IMR-90 (cell line): ENCODE measurements around the gene PIP5K1B. TPM values are rescaled to one million over a fixed set of nuclear protein-coding genes. Genes with fewer than 3 reads are reported as not detected.

Experiments used
- ATAC-seq: fragments of 200-7000 bp; cut with Tn5 transposase; 2 replicates; pipeline ENCODE4 v1.9.1; 2020; ENCODE audit warnings: low read depth, mild to moderate bottlenecking, moderate library complexity
- BruUV-seq: library from RNA; stranded (reverse); fragments of 400-500 nt; replicated peaks from 2 replicates; lab custom pipeline; 2021; lab: Mats Ljungman, UMichigan
- CTCF ChIA-PET: fragments of 300-600 bp; formaldehyde crosslinking; extraction: SDS; loops from one replicate; lab custom pipeline; 2021; ENCODE audit warnings: antibody characterized with exemption; lab: Yijun Ruan, JAX
- POLR2A ChIA-PET: fragments of 300-600 bp; sonication (Branson Sonifier 250); formaldehyde crosslinking; loops from one replicate; lab custom pipeline; 2022; ENCODE audit warnings: antibody characterized with exemption; ENCODE audit not compliant: unreplicated experiment; lab: Charles Lee
- DNase-seq: peaks from one replicate; pipeline ENCODE4 v3.0.0; 2013
- H2AFZ ChIP-seq: replicated peaks from 2 replicates; pipeline ENCODE3; 2013; ENCODE audit warnings: low read length, mild to moderate bottlenecking; ENCODE audit not compliant: poor library complexity
- H2AK5ac ChIP-seq: 2 replicates; pipeline ENCODE4 v1.6.1; 2013; ENCODE audit warnings: low read depth, low read length, inconsistent platforms
- H2AK9ac ChIP-seq: replicated peaks from 2 replicates; pipeline ENCODE3; 2013; ENCODE audit warnings: mild to moderate bottlenecking, low read depth, low read length, moderate library complexity; ENCODE audit not compliant: poor library complexity
- H2BK120ac ChIP-seq: 2 replicates; pipeline ENCODE4 v1.6.1; 2013; ENCODE audit warnings: low read depth, low read length, inconsistent platforms
- H2BK15ac ChIP-seq: 3 replicates; pipeline ENCODE4 v1.6.1; 2013; ENCODE audit warnings: low read depth, low read length, inconsistent platforms
- H2BK20ac ChIP-seq: 2 replicates; pipeline ENCODE4 v1.6.1; 2013; ENCODE audit warnings: low read depth, mild to moderate bottlenecking, inconsistent platforms, low read length, moderate library complexity
- H2BK5ac ChIP-seq: 2 replicates; pipeline ENCODE4 v1.6.1; 2013; ENCODE audit warnings: mild to moderate bottlenecking, low read depth, low read length, inconsistent platforms; ENCODE audit not compliant: poor library complexity, severe bottlenecking
- H3K14ac ChIP-seq: replicated peaks from 2 replicates; pipeline ENCODE4 v1.6.1; 2013; ENCODE audit warnings: low read depth, low read length, inconsistent platforms
- H3K18ac ChIP-seq: 2 replicates; pipeline ENCODE4 v1.6.1; 2013; ENCODE audit warnings: low read depth, low read length, control low read depth
- H3K23ac ChIP-seq: 2 replicates; pipeline ENCODE4 v1.6.1; 2013; ENCODE audit warnings: low read depth, low read length, inconsistent platforms
- H3K27ac ChIP-seq: 2 replicates; pipeline ENCODE4 v1.5.1; 2013; ENCODE audit warnings: mild to moderate bottlenecking, control low read depth, low read length; ENCODE audit not compliant: insufficient read depth
- H3K27me3 ChIP-seq: 2 replicates; pipeline ENCODE4 v1.6.1; 2013; ENCODE audit warnings: low read length; ENCODE audit not compliant: control insufficient read depth, insufficient read depth
- H3K36me3 ChIP-seq: 2 replicates; pipeline ENCODE4 v1.6.1; 2013; ENCODE audit warnings: low read length, mixed read lengths; ENCODE audit not compliant: control insufficient read depth, insufficient read depth
- H3K4ac ChIP-seq: 2 replicates; pipeline ENCODE4 v1.6.1; 2013; ENCODE audit warnings: low read depth, low read length, inconsistent platforms
- H3K4me1 ChIP-seq: 2 replicates; pipeline ENCODE4 v1.6.1; 2013; ENCODE audit warnings: low read length, mixed read lengths; ENCODE audit not compliant: control insufficient read depth, insufficient read depth
- H3K4me2 ChIP-seq: 2 replicates; pipeline ENCODE4 v1.6.1; 2013; ENCODE audit warnings: low read depth, mild to moderate bottlenecking, control low read depth, low read length, moderate library complexity
- H3K4me3 ChIP-seq: 2 replicates; pipeline ENCODE4 v1.5.1; 2013; ENCODE audit warnings: low read depth, mild to moderate bottlenecking, control low read depth, low read length, moderate library complexity; ENCODE audit not compliant: insufficient read depth
- H3K56ac ChIP-seq: 2 replicates; pipeline ENCODE4 v1.6.1; 2013; ENCODE audit warnings: low read length, inconsistent platforms; ENCODE audit not compliant: insufficient read depth; ENCODE audit errors: extremely low read depth
- H3K79me1 ChIP-seq, 2 experiments: 2 replicates each; pipeline ENCODE4 v1.6.1; 2013; ENCODE audit warnings: low read length in 2 of 2, inconsistent platforms in 1 of 2, low read depth in 1 of 2
- H3K9ac ChIP-seq: 2 replicates; pipeline ENCODE4 v1.6.1; 2013; ENCODE audit warnings: low read depth, low read length, control low read depth
- H3K9me1 ChIP-seq: 2 replicates; pipeline ENCODE4 v1.6.1; 2013; ENCODE audit warnings: low read length, inconsistent platforms; ENCODE audit not compliant: insufficient read depth
- H3K9me3 ChIP-seq: 2 replicates; pipeline ENCODE4 v1.6.1; 2013; ENCODE audit warnings: low read length; ENCODE audit not compliant: control insufficient read depth, insufficient read depth
- H4K20me1 ChIP-seq: 2 replicates; pipeline ENCODE4 v1.6.1; 2013; ENCODE audit warnings: low read length, inconsistent platforms; ENCODE audit not compliant: insufficient read depth
- H4K5ac ChIP-seq: 2 replicates; pipeline ENCODE4 v1.6.1; 2013; ENCODE audit warnings: mild to moderate bottlenecking, low read depth, low read length, control low read depth
- H4K8ac ChIP-seq, 2 experiments: 2 replicates each; pipeline ENCODE4 v1.6.1; 2013; ENCODE audit warnings: low read depth in 2 of 2, low read length in 2 of 2, control low read depth in 1 of 2, inconsistent platforms in 1 of 2
- H4K91ac ChIP-seq: 2 replicates; pipeline ENCODE4 v1.6.1; 2013; ENCODE audit warnings: low read depth, low read length, inconsistent platforms; ENCODE audit not compliant: insufficient read depth
- BHLHE40 ChIP-seq: fragments of 150-350 bp; IDR thresholded peaks from 2 replicates; pipeline ENCODE4 v1.6.1; 2016; ENCODE audit warnings: mild to moderate bottlenecking, low read depth, low read length
- CEBPB ChIP-seq: IDR thresholded peaks from 2 replicates; pipeline ENCODE4 v1.6.1; 2012; ENCODE audit warnings: low read depth, low read length, improper control_type of control experiment
- CHD1 ChIP-seq: IDR thresholded peaks from 2 replicates; pipeline ENCODE4 v1.6.1; 2012; ENCODE audit warnings: low read depth, low read length, improper control_type of control experiment
- FOS ChIP-seq: fragments of 150-350 bp; IDR thresholded peaks from 2 replicates; pipeline ENCODE4 v1.6.1; 2016; ENCODE audit warnings: low read depth, low read length
- MAFK ChIP-seq: IDR thresholded peaks from 2 replicates; pipeline ENCODE4 v1.6.1; 2012; ENCODE audit warnings: low read depth, low read length, improper control_type of control experiment
- MAZ ChIP-seq: IDR thresholded peaks from 2 replicates; pipeline ENCODE4 v1.6.1; 2012; ENCODE audit warnings: low read depth, mild to moderate bottlenecking, low read length, improper control_type of control experiment, moderate library complexity, borderline replicate concordance
- MXI1 ChIP-seq: IDR thresholded peaks from 2 replicates; pipeline ENCODE4 v1.6.1; 2012; ENCODE audit warnings: low read depth, mild to moderate bottlenecking, low read length, moderate library complexity, borderline replicate concordance
- NFE2L2 ChIP-seq: fragments of 150-350 bp; IDR thresholded peaks from 2 replicates; pipeline ENCODE4 v1.6.1; 2016; ENCODE audit warnings: low read depth, mild to moderate bottlenecking, low read length
- POLR2A ChIP-seq: IDR thresholded peaks from 2 replicates; pipeline ENCODE4 v1.6.1; 2012; ENCODE audit warnings: mild to moderate bottlenecking, low read depth, low read length
- RAD21 ChIP-seq: IDR thresholded peaks from 2 replicates; pipeline ENCODE4 v1.6.1; 2012; ENCODE audit warnings: low read length, improper control_type of control experiment
- RCOR1 ChIP-seq: IDR thresholded peaks from 2 replicates; pipeline ENCODE4 v1.6.1; 2012; ENCODE audit warnings: mild to moderate bottlenecking, low read length, improper control_type of control experiment; ENCODE audit not compliant: insufficient replicate concordance
- RFX5 ChIP-seq: IDR thresholded peaks from 2 replicates; pipeline ENCODE4 v1.8.0; 2012; ENCODE audit warnings: low read depth, mild to moderate bottlenecking, low read length, moderate library complexity
- SMC3 ChIP-seq: fragments of 150-350 bp; IDR thresholded peaks from 2 replicates; pipeline ENCODE4 v1.6.1; 2016; ENCODE audit warnings: low read depth, mild to moderate bottlenecking, antibody characterized with exemption, low read length, moderate library complexity
- WGBS, 2 experiments: methylation state at CpG; one replicate each; pipeline versions ENCODE4 v1.1.5 to v1.1.7; 2013; ENCODE audit warnings: missing lambda C conversion rate in 2 of 2; ENCODE audit not compliant: insufficient read length in 1 of 2; ENCODE audit errors: extremely low coverage in 2 of 2; 5-methylcytosine and 5-hydroxymethylcytosine counted together
- dilution Hi-C: fragments of 300-500 bp; cut with HindIII; formaldehyde crosslinking; loops from one replicate; pipeline ENCODE4 v1.14.3; 2018; ENCODE audit warnings: low sequenced_read_pairs; ENCODE audit not compliant: unreplicated experiment
- in situ Hi-C: fragments of 300-500 bp; cut with MboI; formaldehyde crosslinking; loops from 3 replicates; pipeline ENCODE4 v1.14.3; 2019; ENCODE audit warnings: low sequenced_read_pairs, inconsistent platforms, mixed read lengths
- intact Hi-C: fragments of 100-400 bp; cut with micrococcal nuclease; formaldehyde crosslinking; loops from 2 replicates; pipeline ENCODE4 v1.10.0; 2022
- polyA plus RNA-seq, 3 experiments: library from polyadenylated mRNA; depleted of rRNA; stranded (reverse); fragments of >200 nt; gene quantifications; 2 replicates each; pipeline ENCODE4 v1.2.3, GENCODE V29; 2012; ENCODE audit warnings: low replicate concordance in 1 of 3
- total RNA-seq: library from RNA; depleted of rRNA; stranded (reverse); fragments of >200 nt; gene quantifications from 2 replicates; pipeline ENCODE4 v1.2.3, GENCODE V29; 2012
- TF ChIP-seq, protein P1 (sequence below): fragments of 150-350 bp; IDR thresholded peaks from 2 replicates; pipeline ENCODE4 v1.6.1; 2016; ENCODE audit warnings: low read depth, mild to moderate bottlenecking, low read length, moderate library complexity, borderline replicate concordance
- TF ChIP-seq, protein P2 (sequence below): fragments of 150-350 bp; IDR thresholded peaks from 2 replicates; pipeline ENCODE4 v1.6.1; 2017; ENCODE audit warnings: mild to moderate bottlenecking, antibody characterized with exemption, low read length, low read depth
- TF ChIP-seq, protein P3 (sequence below): conservative IDR thresholded peaks from 2 replicates; pipeline ENCODE4 v1.5.1; 2012; ENCODE audit warnings: mild to moderate bottlenecking, low read depth, low read length, improper control_type of control experiment

The PIP5K1B gene
- total and polyA plus RNA-seq, 2 of the 4 experiments (the other 2 are of a cell fraction), result not detected

DNA sequence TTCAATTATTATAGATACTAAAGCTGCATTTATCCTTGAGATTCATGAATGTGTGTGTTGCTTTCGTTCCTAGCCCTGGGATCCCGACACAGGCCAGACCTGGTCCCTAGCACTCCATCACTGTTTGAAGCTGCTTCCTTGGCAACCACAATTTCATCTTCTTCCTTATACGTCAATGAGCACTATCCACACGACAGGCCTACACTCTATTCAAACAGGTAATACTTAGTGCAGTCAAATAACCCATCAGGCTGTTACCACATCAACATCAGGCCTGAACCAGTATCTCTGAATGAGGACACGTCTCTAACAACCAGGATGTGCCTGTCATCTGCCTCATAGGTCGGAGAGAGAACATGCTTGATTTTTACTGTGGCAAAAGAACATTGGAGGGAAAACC is 235.5 kb downstream of the PIP5K1B start:
- H4K5ac ChIP-seq, result no peak overlapping the region
- H3K4me3 ChIP-seq, result no peak overlapping the region
- H3K4me2 ChIP-seq, result no peak overlapping the region
- no peak overlapping the region for H4K8ac ChIP-seq
- H3K56ac ChIP-seq, result no peak overlapping the region
- H2BK120ac ChIP-seq, result no peak overlapping the region
- H2BK20ac ChIP-seq, result no peak overlapping the region
- H3K36me3 ChIP-seq, result no peaks in the 10 kb centered on the region
- intact Hi-C loops, result no loop called here
- no peak overlapping the region for H2BK15ac ChIP-seq
- H3K9me1 ChIP-seq, result no peaks in the 10 kb centered on the region
- H2BK5ac ChIP-seq, result no peak overlapping the region
- DNase-seq (no peak), ATAC-seq (no peak)
- dilution Hi-C loops, result no loop called here
- H2AK9ac ChIP-seq, result no peak overlapping the region
- no peak overlapping the region for H3K18ac ChIP-seq
- no peak overlapping the region for H4K91ac ChIP-seq
- no peak overlapping the region for H3K23ac ChIP-seq
- no TSS peak for BruUV-seq
- no peaks in the 10 kb centered on the region; the same call in 1 of the 2 replicates for H3K27me3 ChIP-seq
- POLR2A ChIA-PET, result no interaction called here
- no peak overlapping the region for H3K9ac ChIP-seq
- no peaks in the 10 kb centered on the region for H3K79me1 ChIP-seq
- no peak overlapping the region for H3K14ac ChIP-seq
- H3K27ac ChIP-seq, result no peak overlapping the region
- no peaks in the 10 kb centered on the region for H3K9me3 ChIP-seq
- TF ChIP-seq RAD21, result no peak
- no peak for TF ChIP-seq RCOR1
- no peak for TF ChIP-seq POLR2A
- no peak for TF ChIP-seq RFX5
- no peak for TF ChIP-seq CHD1
- TF ChIP-seq MAFK, result no peak
- TF ChIP-seq MXI1, result no peak
- TF ChIP-seq, protein P1, sequence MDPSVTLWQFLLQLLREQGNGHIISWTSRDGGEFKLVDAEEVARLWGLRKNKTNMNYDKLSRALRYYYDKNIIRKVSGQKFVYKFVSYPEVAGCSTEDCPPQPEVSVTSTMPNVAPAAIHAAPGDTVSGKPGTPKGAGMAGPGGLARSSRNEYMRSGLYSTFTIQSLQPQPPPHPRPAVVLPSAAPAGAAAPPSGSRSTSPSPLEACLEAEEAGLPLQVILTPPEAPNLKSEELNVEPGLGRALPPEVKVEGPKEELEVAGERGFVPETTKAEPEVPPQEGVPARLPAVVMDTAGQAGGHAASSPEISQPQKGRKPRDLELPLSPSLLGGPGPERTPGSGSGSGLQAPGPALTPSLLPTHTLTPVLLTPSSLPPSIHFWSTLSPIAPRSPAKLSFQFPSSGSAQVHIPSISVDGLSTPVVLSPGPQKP, result no peak
- TF ChIP-seq, protein P2, sequence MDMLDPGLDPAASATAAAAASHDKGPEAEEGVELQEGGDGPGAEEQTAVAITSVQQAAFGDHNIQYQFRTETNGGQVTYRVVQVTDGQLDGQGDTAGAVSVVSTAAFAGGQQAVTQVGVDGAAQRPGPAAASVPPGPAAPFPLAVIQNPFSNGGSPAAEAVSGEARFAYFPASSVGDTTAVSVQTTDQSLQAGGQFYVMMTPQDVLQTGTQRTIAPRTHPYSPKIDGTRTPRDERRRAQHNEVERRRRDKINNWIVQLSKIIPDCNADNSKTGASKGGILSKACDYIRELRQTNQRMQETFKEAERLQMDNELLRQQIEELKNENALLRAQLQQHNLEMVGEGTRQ, result no peak
- TF ChIP-seq, protein P3, sequence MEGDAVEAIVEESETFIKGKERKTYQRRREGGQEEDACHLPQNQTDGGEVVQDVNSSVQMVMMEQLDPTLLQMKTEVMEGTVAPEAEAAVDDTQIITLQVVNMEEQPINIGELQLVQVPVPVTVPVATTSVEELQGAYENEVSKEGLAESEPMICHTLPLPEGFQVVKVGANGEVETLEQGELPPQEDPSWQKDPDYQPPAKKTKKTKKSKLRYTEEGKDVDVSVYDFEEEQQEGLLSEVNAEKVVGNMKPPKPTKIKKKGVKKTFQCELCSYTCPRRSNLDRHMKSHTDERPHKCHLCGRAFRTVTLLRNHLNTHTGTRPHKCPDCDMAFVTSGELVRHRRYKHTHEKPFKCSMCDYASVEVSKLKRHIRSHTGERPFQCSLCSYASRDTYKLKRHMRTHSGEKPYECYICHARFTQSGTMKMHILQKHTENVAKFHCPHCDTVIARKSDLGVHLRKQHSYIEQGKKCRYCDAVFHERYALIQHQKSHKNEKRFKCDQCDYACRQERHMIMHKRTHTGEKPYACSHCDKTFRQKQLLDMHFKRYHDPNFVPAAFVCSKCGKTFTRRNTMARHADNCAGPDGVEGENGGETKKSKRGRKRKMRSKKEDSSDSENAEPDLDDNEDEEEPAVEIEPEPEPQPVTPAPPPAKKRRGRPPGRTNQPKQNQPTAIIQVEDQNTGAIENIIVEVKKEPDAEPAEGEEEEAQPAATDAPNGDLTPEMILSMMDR, result no peak
- no peak for TF ChIP-seq FOS
- no peak for TF ChIP-seq MAZ
- TF ChIP-seq NFE2L2, result no peak
- no peak for TF ChIP-seq SMC3
- no peak for TF ChIP-seq BHLHE40
- no peak for TF ChIP-seq CEBPB
- in situ Hi-C loops, result no loop called here
- no peak overlapping the region for H3K4ac ChIP-seq
- whole genome bisulfite sequencing, 2 experiments, result 53% methylated on average over 2 of the region's 6 CpGs; no CpG with 5 or more reads in 1 of the 2 experiments
- H2AK5ac ChIP-seq, result no peak overlapping the region
- CTCF ChIA-PET, result no interaction called here
- no peak overlapping the region for H2AFZ ChIP-seq
- no peaks in the 10 kb centered on the region for H4K20me1 ChIP-seq
- no peaks in the 10 kb centered on the region for H3K4me1 ChIP-seq
